Measurements from ENCODE around the gene ERVV-1.
"Not testable (repeated sequence)": the region's sequence is repeated elsewhere in the genome, so short reads cannot be mapped to it uniquely, and the experiment has no call there.

The ERVV-1 gene, protein sequence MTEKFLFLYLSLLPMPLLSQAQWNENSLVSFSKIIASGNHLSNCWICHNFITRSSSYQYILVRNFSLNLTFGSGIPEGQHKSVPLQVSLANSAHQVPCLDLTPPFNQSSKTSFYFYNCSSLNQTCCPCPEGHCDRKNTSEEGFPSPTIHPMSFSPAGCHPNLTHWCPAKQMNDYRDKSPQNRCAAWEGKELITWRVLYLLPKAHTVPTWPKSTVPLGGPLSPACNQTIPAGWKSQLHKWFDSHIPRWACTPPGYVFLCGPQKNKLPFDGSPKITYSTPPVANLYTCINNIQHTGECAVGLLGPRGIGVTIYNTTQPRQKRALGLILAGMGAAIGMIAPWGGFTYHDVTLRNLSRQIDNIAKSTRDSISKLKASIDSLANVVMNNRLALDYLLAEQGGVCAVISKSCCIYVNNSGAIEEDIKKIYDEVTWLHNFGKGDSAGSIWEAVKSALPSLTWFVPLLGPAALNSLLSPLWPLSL

GRCh38 chr19:53013621-53014020 is at the start of gene ERVV-1:
Gene ERVV-1, plus strand, starts transcription at chr19:53013921. Its CDS starts 170 bp downstream, at chr19:53014091.
- DNase-seq (ENCODE audit: low spot score) (no peak), FAIRE-seq (no peak)

- no peak for FAIRE-seq
- DNase-seq (ENCODE audit: low spot score) = no peak
These were observed 45.9 kb upstream of the ERVV-1 start for GRCh38 chr19:52967772-52968171.

GRCh38 chr19:52981329-52981728 is 32.4 kb upstream of the ERVV-1 start:
- DNase-seq (ENCODE audit: low spot score) (no peak), FAIRE-seq (no peak)

- DNase-seq (ENCODE audit: low spot score); FAIRE-seq: not testable (repeated sequence)
These were observed 30.6 kb upstream of the ERVV-1 start for GRCh38 chr19:52983167-52983566.

- no peak for FAIRE-seq
- no peak for DNase-seq (ENCODE audit: low spot score)
These were observed 26.5 kb upstream of the ERVV-1 start for GRCh38 chr19:52987221-52987620.

GRCh38 chr19:52988506-52988905 is 25.2 kb upstream of the ERVV-1 start:
- no peak for DNase-seq (ENCODE audit: low spot score)
- no peak for FAIRE-seq

DNA sequence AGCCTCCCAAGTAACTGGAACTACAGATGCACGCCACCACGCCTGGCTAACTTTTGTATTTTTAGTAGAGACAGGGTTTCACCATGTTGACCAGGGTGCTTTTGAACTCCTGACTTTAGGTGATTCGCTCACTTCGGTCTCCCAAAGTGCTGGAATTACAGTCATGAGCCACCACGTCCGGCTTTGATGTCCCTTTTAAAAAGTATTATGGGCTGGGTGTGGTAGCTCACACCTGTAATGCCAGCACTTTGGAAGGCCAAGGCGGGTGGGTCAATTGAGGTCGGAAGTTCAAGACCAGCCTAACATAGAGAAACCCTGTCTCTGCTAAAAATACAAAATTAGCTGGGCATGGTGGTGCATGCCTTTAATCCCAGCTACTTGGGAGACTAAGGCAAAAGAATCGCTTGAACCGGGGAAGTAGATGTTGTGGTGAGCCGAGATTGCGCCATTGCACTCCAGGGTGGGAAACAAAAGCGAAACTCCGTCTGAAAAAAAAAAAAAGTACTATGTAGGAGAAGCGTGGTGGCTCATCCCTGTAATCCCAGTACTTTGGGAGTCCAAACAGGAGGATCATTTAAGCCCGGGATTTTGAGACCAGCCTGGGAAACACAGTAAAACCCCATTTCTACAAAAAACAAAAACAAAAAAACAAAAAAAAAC is 22.8 kb upstream of the ERVV-1 start:
- no peak for FAIRE-seq
- DNase-seq (ENCODE audit: low spot score) = peak; percentile 46

DNA sequence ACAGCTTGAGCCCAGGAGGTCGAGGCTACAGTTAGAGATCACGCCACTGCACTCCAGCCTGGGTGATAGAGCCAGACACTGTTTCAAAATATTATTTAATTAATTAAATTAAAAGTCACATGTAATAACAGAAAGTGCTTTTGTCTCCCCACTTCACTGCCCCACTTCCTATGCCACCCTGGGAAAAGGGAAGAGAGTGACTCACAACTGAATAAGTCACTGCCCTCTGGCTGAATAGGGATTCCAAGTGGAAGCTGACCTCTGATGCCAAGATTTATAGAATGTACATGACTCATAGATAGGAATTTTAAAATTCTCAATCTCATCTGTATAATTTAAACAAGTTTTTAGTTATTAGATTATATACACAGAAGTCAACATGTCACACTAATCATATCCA is 22.2 kb upstream of the ERVV-1 start:
- FAIRE-seq (peak; percentile 96), DNase-seq (ENCODE audit: low spot score) (peak; percentile 79)

DNA sequence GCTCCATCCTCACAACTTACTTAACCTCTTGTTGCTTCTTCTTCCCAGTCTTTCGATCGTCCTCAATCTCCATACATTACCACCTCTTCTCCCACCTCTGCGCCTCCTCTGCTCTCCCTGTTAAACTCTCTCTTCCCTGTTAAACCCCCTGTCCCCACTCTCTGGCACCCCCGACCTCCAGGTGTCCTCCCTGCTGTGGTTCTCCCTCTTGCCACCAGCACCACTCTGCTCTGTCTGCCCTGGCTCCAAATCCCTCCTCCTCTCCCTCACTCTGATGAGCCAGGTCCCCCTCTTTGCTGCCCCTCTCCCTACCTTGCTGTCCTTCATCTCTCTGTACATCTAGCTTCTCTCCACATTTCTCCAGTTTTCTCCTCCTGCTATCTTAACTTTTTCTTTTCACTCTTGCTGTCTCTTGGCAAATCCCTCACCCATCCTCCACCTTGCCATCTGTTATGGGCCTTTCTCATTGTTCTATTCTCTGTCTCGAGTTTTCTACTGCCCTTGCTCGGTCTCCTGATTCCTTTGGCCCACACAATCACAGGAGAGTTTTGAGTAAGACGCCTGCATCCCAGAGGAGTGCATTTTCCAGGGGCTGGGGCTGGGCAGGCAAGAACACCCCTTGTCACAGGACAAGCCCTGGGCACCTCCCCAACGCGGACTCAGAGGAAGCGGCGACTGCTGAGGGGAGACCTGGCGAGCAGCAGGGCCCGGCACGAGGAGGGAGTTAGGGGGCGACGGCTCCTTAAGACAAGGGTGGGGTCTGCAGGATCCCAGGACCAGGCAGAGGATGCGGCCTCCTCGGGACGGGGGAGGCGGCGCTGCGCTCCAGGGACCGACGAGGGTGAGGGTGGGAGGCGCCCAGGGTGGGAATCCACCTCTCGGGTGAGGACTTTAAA is 21.4 kb upstream of the ERVV-1 start:
- DNase-seq (ENCODE audit: low spot score) (no peak), FAIRE-seq (no peak)

- DNase-seq (ENCODE audit: low spot score) (peak; percentile 44), FAIRE-seq (no peak)
These were observed 20.2 kb upstream of the ERVV-1 start for GRCh38 chr19:52993342-52994178.

DNA sequence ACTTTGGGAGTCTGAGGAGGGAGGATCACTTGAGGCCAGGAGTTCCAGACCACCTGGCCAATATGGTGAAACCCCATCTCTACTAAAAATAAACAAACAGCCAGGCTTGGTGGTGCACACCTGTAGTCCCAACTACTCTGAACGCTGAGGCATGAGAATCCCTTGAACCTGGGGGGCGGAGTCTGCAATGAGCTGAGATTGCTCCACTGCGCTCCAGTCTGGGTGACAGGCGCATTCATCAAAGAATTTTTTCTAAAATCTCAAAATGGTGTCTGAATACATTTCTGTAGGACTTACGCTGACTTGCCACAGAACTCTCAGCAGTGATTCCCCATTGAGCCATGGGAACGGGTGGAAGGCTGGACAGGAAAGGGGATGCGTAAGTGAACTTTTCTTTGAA is 18.0 kb upstream of the ERVV-1 start:
- FAIRE-seq = no peak
- DNase-seq (ENCODE audit: low spot score) = no peak

- FAIRE-seq (no peak), DNase-seq (ENCODE audit: low spot score) (no peak)
These were observed 15.7 kb upstream of the ERVV-1 start for GRCh38 chr19:52997975-52998374.

DNA sequence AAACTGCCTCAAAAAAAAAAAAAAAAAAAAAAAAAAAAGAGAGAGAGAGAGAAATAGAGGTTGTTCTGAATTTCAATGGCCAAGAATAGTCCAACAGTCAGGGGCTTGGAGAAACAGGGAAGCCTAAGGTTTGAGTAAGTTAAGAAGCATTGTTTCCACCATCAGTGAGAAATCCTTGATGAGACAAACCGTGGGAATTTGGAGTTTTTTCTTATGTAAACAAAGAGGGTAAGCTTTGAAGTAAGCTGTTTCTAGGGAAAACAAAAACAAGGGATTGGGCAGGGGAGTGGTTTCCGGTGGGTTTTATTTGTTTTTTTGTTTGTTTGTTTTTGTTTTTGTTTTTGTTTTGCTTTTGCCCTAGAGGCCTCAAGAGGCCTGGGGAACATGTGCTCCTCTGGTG is 11.2 kb upstream of the ERVV-1 start:
- DNase-seq (ENCODE audit: low spot score) = no peak
- no peak for FAIRE-seq

GRCh38 chr19:53004242-53004641 is 9.5 kb upstream of the ERVV-1 start:
- DNase-seq (ENCODE audit: low spot score) = no peak
- no peak for FAIRE-seq

DNA sequence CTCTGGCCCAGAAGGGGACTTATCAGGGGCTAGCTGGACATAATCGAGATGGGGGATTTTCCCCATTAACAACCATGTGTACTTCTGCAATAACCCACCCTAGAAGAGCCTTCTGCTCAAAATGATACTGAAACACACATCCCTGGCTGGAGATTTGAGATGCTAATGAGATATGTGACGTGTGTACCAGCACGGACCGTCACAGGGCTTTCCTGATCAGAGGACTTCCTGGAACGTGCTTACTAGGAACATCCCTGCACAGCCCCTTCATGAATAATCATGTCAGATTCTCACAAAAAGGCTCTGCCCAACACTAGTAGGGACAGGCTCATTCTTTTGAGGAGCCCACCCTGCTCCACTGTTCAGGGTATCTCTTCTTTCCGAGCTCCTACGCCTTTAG is 6.5 kb upstream of the ERVV-1 start:
- DNase-seq (ENCODE audit: low spot score) (no peak), FAIRE-seq (no peak)

- DNase-seq (ENCODE audit: low spot score) (no peak), FAIRE-seq (no peak)
These were observed 6.1 kb upstream of the ERVV-1 start for GRCh38 chr19:53007606-53008005.

GRCh38 chr19:53008061-53008778 is 5.5 kb upstream of the ERVV-1 start:
- DNase-seq (ENCODE audit: low spot score) (no peak), FAIRE-seq (no peak)

DNA sequence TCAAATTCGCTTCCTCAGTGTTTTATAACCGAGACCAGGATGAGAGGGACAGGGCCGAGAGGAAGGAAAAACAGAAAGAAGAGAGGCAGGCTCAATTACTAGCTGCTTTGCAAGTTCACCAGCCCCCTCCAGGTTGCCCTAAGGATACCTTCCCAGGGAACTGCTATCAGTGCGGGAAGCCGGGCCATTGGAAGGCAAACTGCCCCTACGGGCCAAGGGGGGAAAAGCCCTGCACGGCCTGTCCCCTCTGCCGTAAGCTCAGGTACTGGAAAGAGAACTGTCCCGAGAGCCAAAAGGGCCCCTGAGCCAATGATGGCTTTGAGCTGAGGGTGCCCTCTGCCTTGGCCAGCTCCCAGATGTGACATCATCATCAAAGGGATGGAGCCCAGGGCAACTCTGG is 3.2 kb upstream of the ERVV-1 start:
- DNase-seq (ENCODE audit: low spot score) (no peak), FAIRE-seq (no peak)

DNA sequence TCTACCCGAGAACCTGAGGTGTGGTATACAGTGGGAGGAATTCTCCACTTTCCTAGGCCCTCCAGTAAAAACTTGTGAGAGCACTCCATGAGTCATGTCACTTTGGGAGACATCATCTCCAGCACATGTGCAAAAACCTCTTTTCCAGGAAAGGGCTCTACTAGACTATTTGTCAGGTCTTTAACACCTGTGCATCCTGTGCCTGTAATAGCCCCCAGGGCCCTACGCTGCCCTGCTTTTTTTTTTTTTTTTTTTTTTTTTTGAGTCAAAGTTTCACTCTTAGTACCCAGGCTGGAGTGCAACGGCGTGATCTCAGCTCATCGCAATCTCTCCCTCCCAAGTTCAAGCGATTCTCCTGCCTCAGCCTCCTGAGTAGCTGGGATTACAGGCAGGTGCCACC is 1.7 kb upstream of the ERVV-1 start:
- FAIRE-seq = no peak
- no peak for DNase-seq (ENCODE audit: low spot score)

- DNase-seq (ENCODE audit: low spot score) (no peak), FAIRE-seq (no peak)
These were observed 1.4 kb downstream of the ERVV-1 start for GRCh38 chr19:53015159-53015558.

Data from RCC 7860 (cell line).